Measurements from ENCODE around the gene C11orf21.

DNA sequence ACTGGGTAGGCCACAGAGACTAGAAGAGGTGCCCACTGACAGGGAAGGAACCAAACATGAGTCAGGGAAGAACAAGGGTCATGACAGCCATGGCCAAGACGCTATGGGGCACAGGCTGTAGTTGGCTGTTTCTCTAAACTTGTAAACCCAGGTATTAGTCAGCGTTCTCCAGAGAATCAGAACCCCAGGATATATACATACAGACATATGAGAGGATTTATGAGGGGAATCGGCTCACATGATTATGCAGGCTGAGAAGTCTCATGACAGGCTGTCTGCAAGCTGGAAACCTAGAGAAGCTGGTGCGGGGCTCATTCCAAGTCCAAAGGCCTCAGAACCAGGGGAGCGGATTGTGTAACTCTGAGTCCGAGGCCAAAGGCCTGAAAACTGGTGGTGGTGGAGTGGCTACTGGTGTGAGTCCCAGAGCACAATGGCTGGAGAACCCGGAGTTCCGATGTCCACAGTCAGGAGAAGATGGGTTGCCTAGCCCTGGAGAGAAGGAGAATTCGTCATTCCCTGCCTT, 45.7 kb upstream of the C11orf21 start:
- TF ChIP-seq, protein P1, sequence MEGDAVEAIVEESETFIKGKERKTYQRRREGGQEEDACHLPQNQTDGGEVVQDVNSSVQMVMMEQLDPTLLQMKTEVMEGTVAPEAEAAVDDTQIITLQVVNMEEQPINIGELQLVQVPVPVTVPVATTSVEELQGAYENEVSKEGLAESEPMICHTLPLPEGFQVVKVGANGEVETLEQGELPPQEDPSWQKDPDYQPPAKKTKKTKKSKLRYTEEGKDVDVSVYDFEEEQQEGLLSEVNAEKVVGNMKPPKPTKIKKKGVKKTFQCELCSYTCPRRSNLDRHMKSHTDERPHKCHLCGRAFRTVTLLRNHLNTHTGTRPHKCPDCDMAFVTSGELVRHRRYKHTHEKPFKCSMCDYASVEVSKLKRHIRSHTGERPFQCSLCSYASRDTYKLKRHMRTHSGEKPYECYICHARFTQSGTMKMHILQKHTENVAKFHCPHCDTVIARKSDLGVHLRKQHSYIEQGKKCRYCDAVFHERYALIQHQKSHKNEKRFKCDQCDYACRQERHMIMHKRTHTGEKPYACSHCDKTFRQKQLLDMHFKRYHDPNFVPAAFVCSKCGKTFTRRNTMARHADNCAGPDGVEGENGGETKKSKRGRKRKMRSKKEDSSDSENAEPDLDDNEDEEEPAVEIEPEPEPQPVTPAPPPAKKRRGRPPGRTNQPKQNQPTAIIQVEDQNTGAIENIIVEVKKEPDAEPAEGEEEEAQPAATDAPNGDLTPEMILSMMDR (IDR thresholded peaks at IDR 0.05), result no peak
- TF ChIP-seq POLR2AphosphoS5 (IDR thresholded peaks at IDR 0.05; ENCODE audit: low read depth, low read length) (no peak), RFX5 (IDR thresholded peaks at IDR 0.05; ENCODE audit: low read length) (no peak), GABPA (IDR thresholded peaks at IDR 0.05; ENCODE audit: low read depth) (no peak), RXRA (IDR thresholded peaks at IDR 0.05; ENCODE audit: borderline replicate concordance, low read depth) (no peak), RCOR1 (IDR thresholded peaks at IDR 0.05; ENCODE audit: low read length) (no peak), NRF1 (IDR thresholded peaks at IDR 0.05; ENCODE audit: low read depth, low read length) (no peak), RAD21 (IDR thresholded peaks at IDR 0.05; ENCODE audit: low read length) (no peak)
- TF ChIP-seq, protein P2, sequence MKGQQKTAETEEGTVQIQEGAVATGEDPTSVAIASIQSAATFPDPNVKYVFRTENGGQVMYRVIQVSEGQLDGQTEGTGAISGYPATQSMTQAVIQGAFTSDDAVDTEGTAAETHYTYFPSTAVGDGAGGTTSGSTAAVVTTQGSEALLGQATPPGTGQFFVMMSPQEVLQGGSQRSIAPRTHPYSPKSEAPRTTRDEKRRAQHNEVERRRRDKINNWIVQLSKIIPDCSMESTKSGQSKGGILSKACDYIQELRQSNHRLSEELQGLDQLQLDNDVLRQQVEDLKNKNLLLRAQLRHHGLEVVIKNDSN (IDR thresholded peaks at IDR 0.05; ENCODE audit: borderline replicate concordance, low read depth), result no peak
- TF ChIP-seq, protein P3, sequence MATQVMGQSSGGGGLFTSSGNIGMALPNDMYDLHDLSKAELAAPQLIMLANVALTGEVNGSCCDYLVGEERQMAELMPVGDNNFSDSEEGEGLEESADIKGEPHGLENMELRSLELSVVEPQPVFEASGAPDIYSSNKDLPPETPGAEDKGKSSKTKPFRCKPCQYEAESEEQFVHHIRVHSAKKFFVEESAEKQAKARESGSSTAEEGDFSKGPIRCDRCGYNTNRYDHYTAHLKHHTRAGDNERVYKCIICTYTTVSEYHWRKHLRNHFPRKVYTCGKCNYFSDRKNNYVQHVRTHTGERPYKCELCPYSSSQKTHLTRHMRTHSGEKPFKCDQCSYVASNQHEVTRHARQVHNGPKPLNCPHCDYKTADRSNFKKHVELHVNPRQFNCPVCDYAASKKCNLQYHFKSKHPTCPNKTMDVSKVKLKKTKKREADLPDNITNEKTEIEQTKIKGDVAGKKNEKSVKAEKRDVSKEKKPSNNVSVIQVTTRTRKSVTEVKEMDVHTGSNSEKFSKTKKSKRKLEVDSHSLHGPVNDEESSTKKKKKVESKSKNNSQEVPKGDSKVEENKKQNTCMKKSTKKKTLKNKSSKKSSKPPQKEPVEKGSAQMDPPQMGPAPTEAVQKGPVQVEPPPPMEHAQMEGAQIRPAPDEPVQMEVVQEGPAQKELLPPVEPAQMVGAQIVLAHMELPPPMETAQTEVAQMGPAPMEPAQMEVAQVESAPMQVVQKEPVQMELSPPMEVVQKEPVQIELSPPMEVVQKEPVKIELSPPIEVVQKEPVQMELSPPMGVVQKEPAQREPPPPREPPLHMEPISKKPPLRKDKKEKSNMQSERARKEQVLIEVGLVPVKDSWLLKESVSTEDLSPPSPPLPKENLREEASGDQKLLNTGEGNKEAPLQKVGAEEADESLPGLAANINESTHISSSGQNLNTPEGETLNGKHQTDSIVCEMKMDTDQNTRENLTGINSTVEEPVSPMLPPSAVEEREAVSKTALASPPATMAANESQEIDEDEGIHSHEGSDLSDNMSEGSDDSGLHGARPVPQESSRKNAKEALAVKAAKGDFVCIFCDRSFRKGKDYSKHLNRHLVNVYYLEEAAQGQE (IDR thresholded peaks at IDR 0.05; ENCODE audit: low read depth, low read length), result no peak
- TF ChIP-seq, protein P4, sequence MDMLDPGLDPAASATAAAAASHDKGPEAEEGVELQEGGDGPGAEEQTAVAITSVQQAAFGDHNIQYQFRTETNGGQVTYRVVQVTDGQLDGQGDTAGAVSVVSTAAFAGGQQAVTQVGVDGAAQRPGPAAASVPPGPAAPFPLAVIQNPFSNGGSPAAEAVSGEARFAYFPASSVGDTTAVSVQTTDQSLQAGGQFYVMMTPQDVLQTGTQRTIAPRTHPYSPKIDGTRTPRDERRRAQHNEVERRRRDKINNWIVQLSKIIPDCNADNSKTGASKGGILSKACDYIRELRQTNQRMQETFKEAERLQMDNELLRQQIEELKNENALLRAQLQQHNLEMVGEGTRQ (IDR thresholded peaks at IDR 0.05; ENCODE audit: borderline replicate concordance, low read depth, low read length), result no peak
